Activated naive CD4-positive, alpha-beta T cell treated with anti-CD3 and anti-CD28 coated beads, Interleukin-2, amount 10 ng/mL, durations not matched to agents 7 days and 5 days (primary cell): ENCODE results near the gene HES6.

ENCODE experiments used
- CTCF ChIA-PET: fragments of 350-600 bp; sonication (Branson Sonifier 250); formaldehyde crosslinking; loops from one replicate; lab custom pipeline; 2021; ENCODE audit warnings: antibody characterized with exemption; lab: Charles Lee
- DNase-seq: peaks from one replicate; pipeline ENCODE4 v3.0.0-alpha.2; 2020
- H3K27ac Mint-ChIP-seq: one replicate; pipeline ENCODE4 v1.8.0; 2021; ENCODE audit warnings: mild to moderate bottlenecking, moderate library complexity, mixed read lengths
- H3K27me3 Mint-ChIP-seq: one replicate; pipeline ENCODE4 v1.8.0; 2021; ENCODE audit warnings: mild to moderate bottlenecking, mixed read lengths
- H3K36me3 Mint-ChIP-seq: one replicate; pipeline ENCODE4 v1.8.0; 2021; ENCODE audit warnings: mixed read lengths
- H3K4me1 Mint-ChIP-seq: one replicate; pipeline ENCODE4 v1.8.0; 2021; ENCODE audit warnings: mixed read lengths
- H3K4me3 Mint-ChIP-seq: one replicate; pipeline ENCODE4 v1.8.0; 2021; ENCODE audit warnings: mild to moderate bottlenecking, moderate library complexity, mixed read lengths
- H3K9me3 Mint-ChIP-seq: one replicate; pipeline ENCODE4 v1.8.0; 2021; ENCODE audit warnings: mixed read lengths

Gene HES6

GRCh38 chr2:238239863-238240756, at the start of gene HES6:
Gene HES6, minus strand, starts transcription at chr2:238240038. Its CDS starts 133 bp downstream, at chr2:238239905.
- Mint-ChIP-seq H3K4me3 (peak within 1 kb of the TSS; percentile 88), H3K27ac (peak within 1 kb of the TSS; percentile 77), H3K4me1 (peaks cover 4% of the 10 kb centered on the region), H3K27me3 (peaks cover 68% of the 10 kb centered on the region), H3K36me3 (peaks cover 4% of the 10 kb centered on the region), H3K9me3 (no peaks in the 10 kb centered on the region)
- CTCF ChIA-PET = no interaction called here
- DNase-seq = peak; percentile 89

- no peak for DNase-seq
- Mint-ChIP-seq H3K27ac (peak overlapping the region; percentile 95), H3K9me3 (no peaks in the 10 kb centered on the region), H3K27me3 (no peaks in the 10 kb centered on the region), H3K36me3 (no peaks in the 10 kb centered on the region), H3K4me3 (peak overlapping the region; percentile 90), H3K4me1 (peaks cover 33% of the 10 kb centered on the region)
- CTCF ChIA-PET = interaction anchor here (0.9 kb wide), 1 partner anchor 26 kb away, joined by 3 read pairs; no protein-coding TSS in a partner anchor
Measured at GRCh38 chr2:238289574-238289973, 49.7 kb upstream of the HES6 start.

GRCh38 chr2:238288650-238289573, 49.1 kb upstream of the HES6 start:
- H3K4me3 Mint-ChIP-seq = peak overlapping the region; percentile 90
- peaks cover 35% of the 10 kb centered on the region for H3K4me1 Mint-ChIP-seq
- CTCF ChIA-PET = interaction anchor here (0.9 to 1.6 kb wide), 2 partner anchors 26 to 33 kb away, joined by 3 to 5 read pairs; no protein-coding TSS in a partner anchor
- H3K27ac Mint-ChIP-seq = peak overlapping the region; percentile 95
- H3K27me3 Mint-ChIP-seq = no peaks in the 10 kb centered on the region
- no peaks in the 10 kb centered on the region for H3K9me3 Mint-ChIP-seq
- no peaks in the 10 kb centered on the region for H3K36me3 Mint-ChIP-seq
- DNase-seq = peak; percentile 98

DNA sequence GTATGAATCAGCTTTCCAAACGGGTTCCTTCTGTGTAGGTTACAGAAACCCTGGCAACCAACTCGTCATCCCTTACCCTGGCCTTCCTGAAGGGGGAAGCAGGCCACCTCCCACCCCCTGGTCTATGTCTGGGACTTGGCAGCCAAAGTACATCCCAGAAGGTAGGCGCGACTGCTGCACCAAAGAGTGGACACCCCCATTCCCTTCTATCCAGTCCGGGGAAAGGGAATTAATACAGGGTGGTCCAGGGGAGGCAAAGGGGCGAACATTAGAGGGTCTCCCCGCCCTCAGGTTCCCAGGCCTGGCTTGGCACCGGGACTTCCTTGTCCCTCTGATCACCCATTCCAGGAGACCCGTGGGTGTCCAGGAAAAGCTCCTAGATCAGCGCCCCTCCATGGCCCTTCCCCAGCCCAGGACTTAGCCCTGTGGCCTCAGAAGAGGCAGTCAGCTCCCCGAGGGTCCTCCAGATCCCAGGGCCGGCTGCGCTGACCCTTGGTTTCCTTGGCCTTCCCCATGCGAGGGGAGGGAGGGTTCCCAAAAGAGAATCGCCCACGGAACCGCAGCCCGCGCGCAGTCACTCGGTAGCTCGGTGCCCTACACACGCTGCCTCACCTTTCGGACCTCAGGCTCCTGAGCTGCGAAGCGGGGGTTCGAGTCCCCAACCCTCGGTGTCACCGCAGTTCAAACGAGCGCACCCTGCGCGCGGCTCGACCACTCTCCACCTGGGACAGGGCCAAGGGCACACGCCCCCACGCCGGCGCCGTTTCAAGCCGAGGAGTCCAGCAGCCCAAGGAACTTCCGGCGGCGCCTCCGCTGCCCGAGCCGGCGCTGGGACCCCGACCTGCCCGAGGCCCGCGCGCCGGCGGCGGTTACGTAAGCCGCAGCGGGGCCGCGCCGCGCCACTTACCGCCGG, 48.2 kb upstream of the HES6 start, which contains the start of gene PER2:
PER2 (minus strand) TSS at position 874 of the 913 bp plus-strand sequence. CDS start 10,674 bp downstream, outside the sequence.
- Mint-ChIP-seq H3K36me3 (no peaks in the 10 kb centered on the region), H3K4me1 (peaks cover 35% of the 10 kb centered on the region), H3K27ac (peak within 1 kb of the TSS; percentile 95), H3K27me3 (no peaks in the 10 kb centered on the region), H3K4me3 (peak within 1 kb of the TSS; percentile 90), H3K9me3 (no peaks in the 10 kb centered on the region)
- CTCF ChIA-PET = interaction anchor here (0.8 to 1.6 kb wide), 2 partner anchors 32 to 70 kb away, joined by 4 to 5 read pairs; no protein-coding TSS in a partner anchor
- peak; percentile 51 for DNase-seq

- Mint-ChIP-seq H3K27me3 (no peaks in the 10 kb centered on the region), H3K27ac (peak overlapping the region; percentile 28), H3K4me1 (peaks cover 35% of the 10 kb centered on the region), H3K9me3 (no peaks in the 10 kb centered on the region), H3K4me3 (peak overlapping the region; percentile 75), H3K36me3 (no peaks in the 10 kb centered on the region)
- CTCF ChIA-PET = interaction anchor here (1.6 kb wide), 1 partner anchor 32 kb away, joined by 5 read pairs; no protein-coding TSS in a partner anchor
- peak; percentile 11 for DNase-seq
Measured at GRCh38 chr2:238286987-238287736, 47.3 kb upstream of the HES6 start.

GRCh38 chr2:238286551-238286950, 46.7 kb upstream of the HES6 start:
- Mint-ChIP-seq H3K36me3 (no peaks in the 10 kb centered on the region), H3K4me1 (peaks cover 35% of the 10 kb centered on the region), H3K4me3 (peak overlapping the region; percentile 75), H3K27me3 (no peaks in the 10 kb centered on the region), H3K9me3 (no peaks in the 10 kb centered on the region), H3K27ac (no peak overlapping the region)
- CTCF ChIA-PET = no interaction called here
- DNase-seq = no peak

GRCh38 chr2:238286095-238286494, 46.3 kb upstream of the HES6 start:
- CTCF ChIA-PET = no interaction called here
- H3K36me3 Mint-ChIP-seq = no peaks in the 10 kb centered on the region
- no peak for DNase-seq
- no peak overlapping the region for H3K27ac Mint-ChIP-seq
- peaks cover 35% of the 10 kb centered on the region for H3K4me1 Mint-ChIP-seq
- H3K9me3 Mint-ChIP-seq = no peaks in the 10 kb centered on the region
- H3K27me3 Mint-ChIP-seq = no peaks in the 10 kb centered on the region
- H3K4me3 Mint-ChIP-seq = no peak overlapping the region

GRCh38 chr2:238285653-238286082, 45.8 kb upstream of the HES6 start:
- Mint-ChIP-seq H3K4me3 (no peak overlapping the region), H3K27ac (no peak overlapping the region), H3K27me3 (no peaks in the 10 kb centered on the region), H3K36me3 (no peaks in the 10 kb centered on the region), H3K4me1 (peaks cover 35% of the 10 kb centered on the region), H3K9me3 (no peaks in the 10 kb centered on the region)
- CTCF ChIA-PET = interaction anchor here (1.6 kb wide), 1 partner anchor 22 kb away, joined by 5 read pairs; no protein-coding TSS in a partner anchor
- DNase-seq = no peak

DNA sequence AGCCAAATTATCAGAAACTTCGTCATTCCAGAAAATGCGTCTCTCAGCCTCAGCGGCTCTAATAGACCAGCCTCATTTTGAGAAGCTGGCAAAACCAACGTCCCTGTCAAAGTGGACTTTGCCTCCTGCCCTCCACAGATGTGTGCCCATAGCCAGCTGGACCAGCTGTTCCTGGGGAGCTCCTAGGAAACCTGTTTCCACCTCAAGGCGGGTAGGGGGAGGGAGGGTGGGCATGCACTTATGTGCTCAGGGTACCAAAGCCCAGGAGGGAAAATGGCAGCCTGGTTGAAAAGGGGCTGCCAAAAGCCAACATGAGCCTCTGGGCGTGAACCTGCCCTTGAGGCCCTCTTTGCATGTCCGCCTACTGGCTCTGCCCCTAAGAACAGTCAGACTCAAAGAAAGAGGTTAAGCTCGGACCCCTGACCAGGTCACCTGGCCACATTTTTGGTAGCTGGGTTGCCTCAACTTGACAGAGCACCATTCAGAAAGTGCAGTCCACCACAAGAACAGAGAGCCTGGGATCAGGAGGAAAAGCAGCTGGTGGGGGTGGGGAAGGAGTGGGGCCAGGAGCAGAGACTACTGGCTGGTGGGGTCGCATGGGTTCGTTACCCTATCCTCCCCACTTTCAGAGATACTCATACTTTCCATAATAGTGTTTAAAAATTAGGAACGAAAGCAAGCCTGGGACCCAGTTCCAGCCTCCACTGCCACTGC, 45.1 kb upstream of the HES6 start:
- Mint-ChIP-seq H3K27ac (no peak overlapping the region), H3K4me1 (peaks cover 31% of the 10 kb centered on the region), H3K9me3 (no peaks in the 10 kb centered on the region), H3K27me3 (no peaks in the 10 kb centered on the region), H3K4me3 (no peak overlapping the region), H3K36me3 (no peaks in the 10 kb centered on the region)
- no peak for DNase-seq
- CTCF ChIA-PET = interaction anchor here (1.6 kb wide), 1 partner anchor 21 kb away, joined by 5 read pairs; no protein-coding TSS in a partner anchor

GRCh38 chr2:238282861-238283738, 43.3 kb upstream of the HES6 start:
- Mint-ChIP-seq H3K4me3 (no peak overlapping the region), H3K27ac (no peak overlapping the region), H3K9me3 (no peaks in the 10 kb centered on the region), H3K4me1 (peaks cover 21% of the 10 kb centered on the region), H3K27me3 (no peaks in the 10 kb centered on the region), H3K36me3 (no peaks in the 10 kb centered on the region)
- CTCF ChIA-PET = no interaction called here
- no peak for DNase-seq

DNA sequence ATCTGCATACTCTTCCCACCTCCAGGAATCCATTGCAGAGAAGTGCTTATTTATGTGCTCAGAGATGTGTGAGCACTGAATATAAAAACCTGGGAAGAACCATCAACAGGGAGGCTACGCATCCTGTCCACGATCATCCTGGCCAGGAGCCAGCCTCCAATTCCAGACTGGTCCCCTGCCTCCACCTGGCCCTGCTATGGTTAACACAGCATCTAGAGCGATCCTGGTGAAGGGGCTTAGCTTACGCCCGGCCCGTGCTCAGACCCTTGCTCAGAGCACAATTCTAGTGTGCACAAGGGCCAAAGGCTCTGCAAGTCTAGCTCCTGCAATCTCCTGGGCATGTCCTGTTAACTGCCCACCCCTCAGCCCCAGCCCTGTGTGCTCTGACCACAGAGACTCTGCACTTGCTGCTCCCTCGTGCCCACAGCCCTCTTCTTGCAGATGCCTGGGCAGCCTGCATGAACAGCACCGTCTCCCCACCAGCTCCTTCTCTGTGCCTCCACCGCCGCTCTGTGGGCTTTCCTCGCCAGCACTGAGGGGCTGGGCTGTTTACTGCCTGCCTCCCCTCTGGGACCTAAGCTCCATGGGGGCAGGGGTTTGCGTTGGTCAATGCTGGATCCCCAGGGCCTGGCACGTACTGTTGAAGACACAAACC, 42.1 kb upstream of the HES6 start:
- no peaks in the 10 kb centered on the region for H3K9me3 Mint-ChIP-seq
- DNase-seq = no peak
- peaks cover 10% of the 10 kb centered on the region for H3K4me1 Mint-ChIP-seq
- CTCF ChIA-PET = no interaction called here
- H3K27ac Mint-ChIP-seq = no peak overlapping the region
- no peaks in the 10 kb centered on the region for H3K36me3 Mint-ChIP-seq
- no peak overlapping the region for H3K4me3 Mint-ChIP-seq
- no peaks in the 10 kb centered on the region for H3K27me3 Mint-ChIP-seq
